ENCODE results near the gene AP2M1.
A peak's percentile ranks its signal among the peaks of the same experiment; 100 is the strongest.

DNA sequence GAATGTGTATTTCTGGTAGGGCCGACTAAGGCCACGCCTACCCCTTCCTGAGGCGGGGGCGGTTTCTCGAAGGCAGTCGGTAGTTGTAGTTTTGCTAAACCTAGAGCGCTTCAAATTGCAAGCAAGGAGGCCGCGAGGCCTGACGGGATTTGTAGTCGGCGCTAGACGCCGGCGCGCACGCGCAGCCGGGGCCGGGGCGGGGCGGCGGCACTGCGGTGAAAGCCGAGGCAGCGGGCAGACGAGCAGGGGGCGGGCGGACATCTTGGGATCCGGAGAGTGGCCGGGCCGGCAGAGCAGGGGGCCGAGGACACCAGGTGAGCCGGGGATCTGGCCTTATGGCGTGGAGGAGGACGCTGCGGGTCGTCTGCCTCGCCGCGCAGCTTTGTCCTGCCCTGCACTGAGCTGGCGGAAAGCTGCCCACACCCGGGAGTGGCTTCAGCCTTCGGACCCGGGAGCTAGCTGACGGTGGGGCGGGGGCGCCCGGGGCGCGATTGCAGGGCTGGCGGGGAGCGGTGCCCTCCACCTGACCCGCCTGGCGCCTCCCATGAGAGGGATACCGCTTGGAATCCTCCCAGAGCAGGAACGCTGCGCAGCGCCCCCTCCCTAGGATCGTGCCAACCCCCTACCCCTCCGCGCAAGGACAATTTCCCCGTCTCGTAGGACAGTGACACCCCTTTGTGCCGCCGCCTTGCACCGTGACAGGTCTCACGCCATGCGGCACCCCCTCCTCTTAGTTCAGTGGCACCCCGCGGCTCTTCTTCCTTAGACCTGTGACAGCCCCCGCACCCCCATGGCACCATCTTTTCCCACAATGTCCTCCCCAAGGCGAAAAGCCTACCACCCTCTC, at the start of gene AP2M1:
- TF ChIP-seq EZH2phosphoT487 (IDR thresholded peaks at IDR 0.05; ENCODE audit: borderline replicate concordance, low read depth): no peak
- peak; percentile 79; the same call in 1 of the 2 replicates for TF ChIP-seq POLR2AphosphoS5 (IDR thresholded peaks at IDR 0.05; ENCODE audit: low read depth, low read length)
- TF ChIP-seq ELF1 (IDR thresholded peaks at IDR 0.05): peak; percentile 78; the same call in 1 of the 2 replicates

Data from SK-N-SH (cell line).